Mesendoderm (in vitro differentiated cells): Measurements from ENCODE around the gene CFAP99.
"Not testable (repeated sequence)": the region's sequence is repeated elsewhere in the genome, so short reads cannot be mapped to it uniquely, and the experiment has no call there.

Source experiments
- DNase-seq: peaks from one replicate; pipeline ENCODE4 v3.0.0; 2013
- H2AK5ac ChIP-seq: 2 replicates; pipeline ENCODE4 v1.6.1; 2013; ENCODE audit warnings: low read length, inconsistent platforms
- H2BK120ac ChIP-seq: 2 replicates; pipeline ENCODE4 v1.6.1; 2013; ENCODE audit warnings: low read depth, mild to moderate bottlenecking, low read length, moderate library complexity, mixed read lengths
- H2BK15ac ChIP-seq: replicated peaks from 2 replicates; pipeline ENCODE4 v1.6.1; 2013; ENCODE audit warnings: low read depth, mild to moderate bottlenecking, moderate library complexity
- H2BK5ac ChIP-seq: 2 replicates; pipeline ENCODE4 v1.6.1; 2013; ENCODE audit warnings: low read length, inconsistent platforms
- H3K18ac ChIP-seq: 2 replicates; pipeline ENCODE4 v1.6.1; 2013; ENCODE audit warnings: mild to moderate bottlenecking, low read length, mixed read lengths
- H3K23ac ChIP-seq: one replicate; pipeline ENCODE4 v1.6.1; 2013; ENCODE audit warnings: low read length
- H3K27ac ChIP-seq: 2 replicates; pipeline ENCODE4 v1.5.1; 2013; ENCODE audit warnings: low read depth, mild to moderate bottlenecking, inconsistent platforms, low read length, moderate library complexity
- H3K27me3 ChIP-seq: 2 replicates; pipeline ENCODE4 v1.6.1; 2013; ENCODE audit warnings: low read length, control low read depth, mild to moderate bottlenecking, inconsistent platforms; ENCODE audit not compliant: insufficient read depth, poor library complexity
- H3K36me3 ChIP-seq: 2 replicates; pipeline ENCODE4 v1.6.1; 2013; ENCODE audit warnings: low read length, inconsistent platforms; ENCODE audit not compliant: control insufficient read depth, insufficient read depth
- H3K4ac ChIP-seq: one replicate; pipeline ENCODE4 v1.6.1; 2013; ENCODE audit warnings: low read depth, mild to moderate bottlenecking, low read length, moderate library complexity
- H3K4me1 ChIP-seq: 2 replicates; pipeline ENCODE4 v1.6.1; 2013; ENCODE audit warnings: low read depth, low read length, inconsistent platforms; ENCODE audit not compliant: control insufficient read depth
- H3K4me2 ChIP-seq: 2 replicates; pipeline ENCODE4 v1.6.1; 2013; ENCODE audit warnings: low read length
- H3K4me3 ChIP-seq: 2 replicates; pipeline ENCODE4 v1.5.1; 2013; ENCODE audit warnings: mild to moderate bottlenecking, low read length
- H3K56ac ChIP-seq: one replicate; pipeline ENCODE4 v1.6.1; 2013; ENCODE audit warnings: low read length
- H3K79me1 ChIP-seq: 2 replicates; pipeline ENCODE4 v1.6.1; 2013; ENCODE audit warnings: low read length, inconsistent platforms
- H3K79me2 ChIP-seq: 2 replicates; pipeline ENCODE4 v1.6.1; 2013; ENCODE audit warnings: mild to moderate bottlenecking, low read length; ENCODE audit not compliant: control insufficient read depth, insufficient read depth
- H3K9ac ChIP-seq: 2 replicates; pipeline ENCODE4 v1.6.1; 2013; ENCODE audit warnings: low read length, inconsistent platforms
- H4K5ac ChIP-seq: one replicate; pipeline ENCODE4 v1.6.1; 2013; ENCODE audit warnings: low read length
- H4K8ac ChIP-seq: one replicate; pipeline ENCODE4 v1.6.1; 2013; ENCODE audit warnings: low read depth, mild to moderate bottlenecking, control low read depth, low read length, moderate library complexity
- WGBS: extraction: QIAGEN DNeasy Blood & Tissue Kit; methylation state at CpG from one replicate; pipeline ENCODE4 v1.1.7; 2013; ENCODE audit warnings: low lambda C conversion rate, missing lambda C conversion rate; ENCODE audit not compliant: insufficient coverage; ENCODE audit errors: extremely low coverage; 5-methylcytosine and 5-hydroxymethylcytosine counted together

CFAP99 gene

DNA sequence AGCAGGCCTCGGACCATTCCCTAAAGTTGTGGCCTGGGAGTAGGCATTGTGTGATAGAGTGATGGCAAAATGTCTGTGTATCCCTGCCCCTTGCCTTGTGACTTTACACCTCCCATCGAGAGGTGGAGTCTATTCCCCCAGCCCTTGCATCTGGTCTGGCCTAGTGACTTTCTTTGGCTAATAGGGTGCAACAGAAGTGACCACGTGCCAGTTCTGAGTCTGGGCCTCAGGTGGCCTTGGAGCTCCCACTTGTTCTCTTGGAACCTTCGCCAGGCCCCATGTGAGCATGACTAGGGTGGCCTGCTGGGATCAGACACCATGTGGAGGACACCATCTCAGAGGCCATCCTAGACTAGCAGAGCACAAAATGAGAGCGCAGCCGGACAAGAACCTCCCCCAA, 46.3 kb downstream of the CFAP99 start:
- Histone ChIP-seq H3K36me3 (no peaks in the 10 kb centered on the region), H3K56ac (no peak overlapping the region), H3K4ac (no peak overlapping the region), H2BK120ac (no peak overlapping the region), H4K8ac (no peak overlapping the region), H2AK5ac (no peak overlapping the region), H3K27me3 (no peaks in the 10 kb centered on the region), H2BK15ac (no peak overlapping the region), H3K79me1 (no peaks in the 10 kb centered on the region), H3K18ac (no peak overlapping the region), H3K4me2 (no peak overlapping the region), H3K9ac (no peak overlapping the region), H3K4me1 (peaks cover 4% of the 10 kb centered on the region), H3K23ac (no peak overlapping the region), H3K27ac (no peak overlapping the region), H3K4me3 (no peak overlapping the region), H4K5ac (no peak overlapping the region), H2BK5ac (no peak overlapping the region), H3K79me2 (peaks cover 16% of the 10 kb centered on the region)
- DNase-seq, result no peak
- WGBS, result no CpG with 5 or more reads among the region's 6 CpGs

DNA sequence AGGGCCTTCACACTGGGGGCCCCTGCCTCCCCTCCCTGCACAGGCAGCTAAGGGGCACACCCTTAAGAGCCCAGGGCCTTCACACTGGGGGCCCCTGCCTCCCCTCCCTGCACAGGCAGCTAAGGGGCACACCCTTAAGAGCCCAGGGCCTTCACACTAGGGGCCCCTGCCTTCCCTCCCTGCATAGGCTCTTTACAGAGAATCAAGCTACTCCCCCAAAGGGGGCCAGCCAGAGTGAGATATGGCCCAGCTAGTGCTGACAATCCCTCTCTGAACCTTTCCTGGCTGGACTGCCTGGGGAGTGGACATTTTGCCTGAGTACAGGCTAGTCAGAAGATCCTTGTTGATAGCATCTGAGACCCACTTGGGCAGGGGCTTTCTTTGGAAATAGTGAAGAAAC, 46.8 kb downstream of the CFAP99 start:
- H3K56ac ChIP-seq, H3K4me2 ChIP-seq, H3K4me1 ChIP-seq, H3K27me3 ChIP-seq, H2BK15ac ChIP-seq, H3K23ac ChIP-seq, H3K18ac ChIP-seq, H3K4ac ChIP-seq, H3K4me3 ChIP-seq, H3K9ac ChIP-seq, H4K5ac ChIP-seq, H2BK5ac ChIP-seq, DNase-seq, H3K27ac ChIP-seq, H3K36me3 ChIP-seq, H4K8ac ChIP-seq, H2AK5ac ChIP-seq, H2BK120ac ChIP-seq, H3K79me1 ChIP-seq: not testable (repeated sequence)
- H3K79me2 ChIP-seq, result peaks cover 22% of the 10 kb centered on the region

DNA sequence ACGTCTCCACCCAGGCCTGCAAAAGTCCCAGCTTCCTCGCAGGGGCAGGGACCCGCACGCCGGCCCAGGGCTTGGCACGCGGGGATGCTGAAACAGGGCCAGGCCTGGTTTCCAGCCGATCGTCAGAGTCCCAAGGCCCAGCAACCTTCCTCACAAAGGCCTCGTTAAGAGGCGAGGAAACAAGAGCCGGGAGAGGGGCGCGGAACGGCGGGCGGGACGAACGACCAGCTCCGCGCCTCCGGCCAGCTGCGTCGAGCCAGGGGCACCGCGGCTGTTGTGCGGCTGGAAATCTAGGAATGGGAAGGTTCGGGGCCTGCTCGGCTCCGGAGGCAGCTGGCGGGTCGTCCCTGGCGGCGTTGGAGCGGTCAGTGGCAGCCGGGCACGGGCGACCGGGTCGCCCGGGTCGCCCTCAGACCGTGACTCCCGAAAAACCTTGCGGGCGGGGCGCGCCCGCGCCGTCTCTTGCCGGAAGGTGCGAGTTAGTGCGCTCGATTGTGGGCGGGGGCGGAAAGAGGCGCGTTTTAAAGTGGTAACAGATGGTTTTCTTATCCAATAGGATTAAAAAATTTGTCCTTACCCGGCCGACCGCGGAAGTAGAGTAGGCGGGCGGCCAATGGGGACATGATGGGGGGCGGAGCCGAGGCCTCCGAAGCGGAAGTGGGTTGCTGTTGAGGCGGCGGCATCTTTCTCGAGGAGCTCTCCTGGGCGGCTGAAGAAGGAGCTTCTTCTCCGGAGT, 49.9 kb downstream of the CFAP99 start, which contains the start of gene RNF4:
Gene RNF4, plus strand, starts transcription at position 651 of the 736 bp plus-strand sequence. CDS start 21,388 bp downstream, outside the sequence.
- H3K36me3 ChIP-seq, result peaks cover 3% of the 10 kb centered on the region
- no peaks in the 10 kb centered on the region for H3K27me3 ChIP-seq
- DNase-seq, result peak; percentile 98
- no peak within 1 kb of the TSS for H2BK15ac ChIP-seq
- peak within 1 kb of the TSS; percentile 91 for H3K27ac ChIP-seq
- H3K9ac ChIP-seq, result peak within 1 kb of the TSS; percentile 100
- peak within 1 kb of the TSS; percentile 99 for H3K4me2 ChIP-seq
- H3K4me1 ChIP-seq, result no peaks in the 10 kb centered on the region
- peak within 1 kb of the TSS; percentile 95 for H3K23ac ChIP-seq
- H3K4ac ChIP-seq, result peak within 1 kb of the TSS; percentile 96
- peak within 1 kb of the TSS; percentile 88 for H2BK5ac ChIP-seq
- peak within 1 kb of the TSS; percentile 5 for H4K8ac ChIP-seq
- no peak within 1 kb of the TSS for H4K5ac ChIP-seq
- H3K18ac ChIP-seq, result peak within 1 kb of the TSS; percentile 64
- peak within 1 kb of the TSS; percentile 99 for H3K4me3 ChIP-seq
- H3K79me2 ChIP-seq, result peaks cover 52% of the 10 kb centered on the region
- peak within 1 kb of the TSS; percentile 99 for H3K56ac ChIP-seq
- no CpG with 5 or more reads among the region's 74 CpGs for WGBS
- peak within 1 kb of the TSS; percentile 33 for H2BK120ac ChIP-seq
- peak within 1 kb of the TSS; percentile 69 for H2AK5ac ChIP-seq
- H3K79me1 ChIP-seq, result no peaks in the 10 kb centered on the region

DNA sequence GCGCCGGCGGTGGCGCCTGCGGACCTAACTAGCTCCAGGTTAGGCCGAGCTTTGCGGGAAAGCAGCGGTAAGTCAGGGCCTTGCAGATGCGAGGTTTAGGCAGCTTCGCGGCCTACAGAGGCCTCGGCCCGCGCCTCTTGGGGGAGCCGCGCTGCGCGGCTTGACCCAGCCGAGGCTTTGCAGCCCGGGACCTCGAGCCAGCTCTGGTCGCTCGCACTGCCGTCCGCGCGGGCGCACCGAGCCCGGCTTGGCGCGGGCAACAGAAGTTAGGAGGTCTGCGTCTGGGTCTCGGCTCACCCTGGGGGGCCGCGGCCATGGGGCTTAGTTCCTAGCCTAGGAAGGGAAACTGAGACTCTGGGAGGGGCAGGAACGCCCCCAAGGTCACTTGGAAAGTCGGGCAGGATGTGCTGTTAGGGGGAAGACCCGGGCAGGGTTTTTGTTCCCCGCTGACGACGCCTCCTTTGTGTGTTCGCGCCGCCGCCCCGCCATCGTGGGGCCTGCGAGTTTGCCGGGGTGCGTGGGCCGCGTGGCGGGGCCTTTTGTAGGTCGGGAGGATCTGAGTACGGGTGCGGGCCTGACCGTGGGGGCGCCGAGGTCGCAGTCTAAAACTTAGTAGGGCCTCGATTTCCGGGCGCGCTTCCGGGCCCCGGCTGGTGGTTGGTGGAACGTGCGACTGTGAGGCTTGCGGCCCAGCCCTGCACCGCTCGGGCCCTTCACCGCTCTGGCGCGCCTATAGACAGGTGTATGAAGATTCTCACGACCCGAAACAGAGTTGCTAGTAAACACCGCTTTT, 50.6 kb downstream of the CFAP99 start:
- Histone ChIP-seq H3K79me1 (no peaks in the 10 kb centered on the region), H3K4ac (peak overlapping the region; percentile 96), H3K36me3 (peaks cover 3% of the 10 kb centered on the region), H3K56ac (peak overlapping the region; percentile 99), H3K79me2 (peaks cover 58% of the 10 kb centered on the region), H3K4me2 (peak overlapping the region; percentile 98), H2AK5ac (peak overlapping the region; percentile 69), H2BK5ac (peak overlapping the region; percentile 88), H2BK120ac (peak overlapping the region; percentile 33), H4K8ac (peak overlapping the region; percentile 5), H3K4me1 (no peaks in the 10 kb centered on the region), H3K18ac (peak overlapping the region; percentile 53), H4K5ac (no peak overlapping the region), H3K23ac (peak overlapping the region; percentile 89), H3K9ac (peak overlapping the region; percentile 100), H3K27ac (peak overlapping the region; percentile 91), H2BK15ac (no peak overlapping the region), H3K4me3 (peak overlapping the region; percentile 99), H3K27me3 (no peaks in the 10 kb centered on the region)
- no CpG with 5 or more reads among the region's 78 CpGs for WGBS
- DNase-seq, result peak; percentile 60

DNA sequence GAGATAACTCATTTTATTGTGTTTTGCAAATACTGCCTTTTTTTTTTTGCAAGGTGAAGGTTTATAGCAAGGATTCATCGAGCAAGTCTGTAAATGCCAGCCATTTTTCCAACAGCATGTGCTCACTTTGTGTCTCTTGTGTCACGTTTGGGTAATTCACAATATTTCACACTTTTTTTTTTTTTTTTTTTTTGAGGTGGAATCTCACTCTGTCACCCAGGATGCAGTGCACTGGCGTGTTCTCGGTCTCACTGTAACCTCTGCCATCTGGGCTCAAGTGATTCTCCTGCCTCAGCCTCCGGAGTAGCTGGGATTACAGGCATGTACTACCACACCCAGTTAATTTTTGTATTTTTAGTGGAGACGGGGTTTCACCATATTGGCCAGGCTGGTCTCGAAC, 52.0 kb downstream of the CFAP99 start:
- DNase-seq, result no peak
- WGBS, result no CpG with 5 or more reads among the region's 7 CpGs
- Histone ChIP-seq H3K4me3 (no peak overlapping the region), H3K79me2 (peaks cover 70% of the 10 kb centered on the region), H3K9ac (no peak overlapping the region), H3K4me1 (no peaks in the 10 kb centered on the region), H3K79me1 (no peaks in the 10 kb centered on the region), H3K36me3 (peaks cover 3% of the 10 kb centered on the region), H3K18ac (no peak overlapping the region), H3K56ac (no peak overlapping the region), H3K23ac (no peak overlapping the region), H4K8ac (no peak overlapping the region), H3K27me3 (no peaks in the 10 kb centered on the region), H2AK5ac (no peak overlapping the region), H2BK15ac (no peak overlapping the region), H4K5ac (no peak overlapping the region), H3K4ac (no peak overlapping the region), H3K4me2 (no peak overlapping the region), H2BK120ac (no peak overlapping the region), H3K27ac (no peak overlapping the region), H2BK5ac (no peak overlapping the region)
